C4-2B (cell line): ENCODE measurements around the gene STAP2.
"Not testable (repeated sequence)": the region's sequence is repeated elsewhere in the genome, so short reads cannot be mapped to it uniquely, and the experiment has no call there.

ENCODE experiments used
- ZFX ChIP-seq: fragments of 450-650 bp; IDR thresholded peaks from 2 replicates; pipeline ENCODE4 v1.6.1; 2017
- TF ChIP-seq, protein P1 (sequence below): fragments of 450-650 bp; conservative IDR thresholded peaks from 2 replicates; pipeline ENCODE4 v1.5.1; 2017; ENCODE audit warnings: mild to moderate bottlenecking

DNA sequence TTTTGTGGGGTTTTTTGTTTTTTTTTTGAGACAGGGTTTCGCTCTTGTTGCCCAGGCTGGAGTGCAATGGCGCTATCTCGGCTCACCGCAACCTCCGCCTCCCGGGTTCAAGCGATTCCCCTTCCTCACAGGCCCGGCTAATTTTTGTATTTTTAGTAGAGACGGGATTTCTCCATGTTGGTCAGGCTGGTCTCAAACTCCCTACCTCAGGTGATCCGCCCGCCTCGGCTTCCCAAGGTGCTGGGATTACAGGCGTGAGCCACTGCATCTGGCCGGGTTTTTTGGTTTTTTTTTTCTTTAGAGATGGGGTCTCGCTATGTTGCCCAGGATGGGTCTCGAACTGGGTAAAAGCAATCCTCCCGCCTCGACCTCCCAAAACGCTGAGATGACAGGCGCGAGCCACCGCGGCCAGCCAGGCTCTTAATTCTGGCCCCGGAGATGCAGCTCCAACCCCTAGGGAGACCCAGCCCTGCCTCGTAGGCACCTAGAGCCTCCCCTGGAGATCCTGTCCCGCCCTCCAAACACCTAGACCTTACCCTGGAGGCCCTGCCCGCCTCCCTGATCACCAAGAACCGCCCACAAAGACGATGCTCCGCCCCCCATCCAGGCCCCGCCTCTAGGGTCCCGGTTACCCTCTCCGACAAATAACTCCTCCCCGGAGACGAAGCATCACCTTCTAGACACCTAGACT is 9.5 kb downstream of the STAP2 start:
- TF ChIP-seq, protein P1, sequence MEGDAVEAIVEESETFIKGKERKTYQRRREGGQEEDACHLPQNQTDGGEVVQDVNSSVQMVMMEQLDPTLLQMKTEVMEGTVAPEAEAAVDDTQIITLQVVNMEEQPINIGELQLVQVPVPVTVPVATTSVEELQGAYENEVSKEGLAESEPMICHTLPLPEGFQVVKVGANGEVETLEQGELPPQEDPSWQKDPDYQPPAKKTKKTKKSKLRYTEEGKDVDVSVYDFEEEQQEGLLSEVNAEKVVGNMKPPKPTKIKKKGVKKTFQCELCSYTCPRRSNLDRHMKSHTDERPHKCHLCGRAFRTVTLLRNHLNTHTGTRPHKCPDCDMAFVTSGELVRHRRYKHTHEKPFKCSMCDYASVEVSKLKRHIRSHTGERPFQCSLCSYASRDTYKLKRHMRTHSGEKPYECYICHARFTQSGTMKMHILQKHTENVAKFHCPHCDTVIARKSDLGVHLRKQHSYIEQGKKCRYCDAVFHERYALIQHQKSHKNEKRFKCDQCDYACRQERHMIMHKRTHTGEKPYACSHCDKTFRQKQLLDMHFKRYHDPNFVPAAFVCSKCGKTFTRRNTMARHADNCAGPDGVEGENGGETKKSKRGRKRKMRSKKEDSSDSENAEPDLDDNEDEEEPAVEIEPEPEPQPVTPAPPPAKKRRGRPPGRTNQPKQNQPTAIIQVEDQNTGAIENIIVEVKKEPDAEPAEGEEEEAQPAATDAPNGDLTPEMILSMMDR = not testable (repeated sequence)
- TF ChIP-seq ZFX = not testable (repeated sequence)
